Astrocyte (in vitro differentiated cells and primary cell): ENCODE measurements around the gene OXCT1. TPM values are rescaled to one million over a fixed set of nuclear protein-coding genes. Genes with fewer than 3 reads are reported as not detected.
A peak's percentile ranks its signal among the peaks of the same experiment; 100 is the strongest.

ENCODE experiments used
- DNase-seq: peaks from one replicate; pipeline ENCODE4 v3.0.0-alpha.2; 2010; ENCODE audit warnings: low read depth
- FAIRE-seq: peaks from 2 replicates; lab custom pipeline; 2011; peaks lifted over from hg19 to GRCh38; lab: Jason Lieb, UNC
- H2AFZ ChIP-seq: 2 replicates; pipeline ENCODE4 v1.6.0; 2012; ENCODE audit warnings: low read depth, low read length, inconsistent platforms
- H3K27ac ChIP-seq: 2 replicates; pipeline ENCODE4 v1.5.1; 2011; ENCODE audit warnings: low read depth, low read length, inconsistent platforms
- H3K27me3 ChIP-seq: 2 replicates; pipeline ENCODE4 v1.6.0; 2011; ENCODE audit warnings: low read length, inconsistent platforms; ENCODE audit not compliant: insufficient read depth
- H3K36me3 ChIP-seq: 2 replicates; pipeline ENCODE4 v1.5.1; 2011; ENCODE audit warnings: low read length, inconsistent platforms; ENCODE audit not compliant: insufficient read depth
- H3K4me1 ChIP-seq: 2 replicates; pipeline ENCODE4 v1.5.1; 2011; ENCODE audit warnings: low read length, inconsistent platforms; ENCODE audit not compliant: insufficient read depth
- H3K4me2 ChIP-seq: 2 replicates; pipeline ENCODE4 v1.6.0; 2012; ENCODE audit warnings: low read length, inconsistent platforms
- H3K4me3 ChIP-seq: 2 replicates; pipeline ENCODE4 v1.5.1; 2011; ENCODE audit warnings: low read depth, mild to moderate bottlenecking, low read length, inconsistent platforms; ENCODE audit not compliant: insufficient read depth
- H3K79me2 ChIP-seq: 2 replicates; pipeline ENCODE4 v1.6.0; 2012; ENCODE audit warnings: mild to moderate bottlenecking, low read length, inconsistent platforms; ENCODE audit not compliant: insufficient read depth
- H3K9ac ChIP-seq: 2 replicates; pipeline ENCODE4 v1.6.0; 2012; ENCODE audit warnings: mild to moderate bottlenecking, low read length, inconsistent platforms
- H3K9me3 ChIP-seq: 2 replicates; pipeline ENCODE4 v1.5.1; 2012; ENCODE audit warnings: low read depth, mild to moderate bottlenecking, low read length, inconsistent platforms; ENCODE audit not compliant: insufficient read depth
- H4K20me1 ChIP-seq: 2 replicates; pipeline ENCODE4 v1.6.0; 2012; ENCODE audit warnings: low read length, inconsistent platforms; ENCODE audit not compliant: insufficient read depth
- H3K27ac Mint-ChIP-seq: one replicate; pipeline ENCODE4 v1.8.0; 2021; ENCODE audit warnings: mild to moderate bottlenecking, mixed read lengths; ENCODE audit not compliant: unreplicated experiment
- H3K27me3 Mint-ChIP-seq: one replicate; pipeline ENCODE4 v1.8.0; 2021; ENCODE audit warnings: low read depth, mixed read lengths; ENCODE audit not compliant: unreplicated experiment
- H3K36me3 Mint-ChIP-seq: one replicate; pipeline ENCODE4 v1.8.0; 2021; ENCODE audit warnings: low read depth, mixed read lengths; ENCODE audit not compliant: unreplicated experiment
- H3K4me1 Mint-ChIP-seq: one replicate; pipeline ENCODE4 v1.8.0; 2021; ENCODE audit warnings: low read depth, mixed read lengths; ENCODE audit not compliant: unreplicated experiment
- H3K4me3 Mint-ChIP-seq: one replicate; pipeline ENCODE4 v1.8.0; 2021; ENCODE audit warnings: mild to moderate bottlenecking, moderate library complexity, mixed read lengths; ENCODE audit not compliant: unreplicated experiment
- H3K9me3 Mint-ChIP-seq: one replicate; pipeline ENCODE4 v1.8.0; 2021; ENCODE audit warnings: mild to moderate bottlenecking, mixed read lengths; ENCODE audit not compliant: unreplicated experiment
- CTCF ChIP-seq: IDR thresholded peaks from 2 replicates; pipeline ENCODE4 v1.5.1; 2011; ENCODE audit warnings: low read depth, mild to moderate bottlenecking, inconsistent platforms, low read length, moderate library complexity; ENCODE audit not compliant: insufficient read depth
- EZH2 ChIP-seq: IDR thresholded peaks from 2 replicates; pipeline ENCODE4 v1.6.1; 2012; ENCODE audit warnings: mild to moderate bottlenecking, low read length, inconsistent platforms; ENCODE audit not compliant: insufficient read depth
- total RNA-seq: library from RNA; stranded (reverse); gene quantifications from 2 replicates; pipeline ENCODE4 v1.2.1, GENCODE V29; 2021

OXCT1 gene
- total RNA-seq, 1 donor from 2014 or later: 24.9 TPM

GRCh38 chr5:41874512-41875060 lies 4.4 kb upstream of the OXCT1 start:
- no peaks in the 10 kb centered on the region for H3K36me3 Mint-ChIP-seq
- peaks cover 4% of the 10 kb centered on the region for H3K79me2 ChIP-seq
- FAIRE-seq (no peak), DNase-seq (no peak)
- no peaks in the 10 kb centered on the region for H4K20me1 ChIP-seq
- no peaks in the 10 kb centered on the region for H3K9me3 Mint-ChIP-seq
- no peak overlapping the region for H3K4me3 Mint-ChIP-seq
- H3K9me3 ChIP-seq: no peaks in the 10 kb centered on the region
- H2AFZ ChIP-seq: no peak overlapping the region
- no peaks in the 10 kb centered on the region for H3K27me3 ChIP-seq
- H3K9ac ChIP-seq: no peak overlapping the region
- H3K4me1 ChIP-seq: peaks cover 11% of the 10 kb centered on the region
- TF ChIP-seq EZH2 (no peak), CTCF (no peak)
- peaks cover 6% of the 10 kb centered on the region for H3K4me1 Mint-ChIP-seq
- no peak overlapping the region for H3K4me2 ChIP-seq
- no peak overlapping the region for H3K4me3 ChIP-seq
- H3K27ac ChIP-seq: no peak overlapping the region
- no peak overlapping the region for H3K27ac Mint-ChIP-seq
- H3K36me3 ChIP-seq: no peaks in the 10 kb centered on the region
- no peaks in the 10 kb centered on the region for H3K27me3 Mint-ChIP-seq

- no peaks in the 10 kb centered on the region for H3K9me3 Mint-ChIP-seq
- no peaks in the 10 kb centered on the region for H3K27me3 ChIP-seq
- TF ChIP-seq EZH2: no peak
- no peak for TF ChIP-seq CTCF
- no peaks in the 10 kb centered on the region for H3K36me3 ChIP-seq
- no peaks in the 10 kb centered on the region for H3K36me3 Mint-ChIP-seq
- no peaks in the 10 kb centered on the region for H3K9me3 ChIP-seq
- peaks cover 17% of the 10 kb centered on the region for H3K4me1 ChIP-seq
- H2AFZ ChIP-seq: no peak overlapping the region
- peaks cover 18% of the 10 kb centered on the region for H3K79me2 ChIP-seq
- DNase-seq (peak; percentile 77), FAIRE-seq (no peak)
- H3K9ac ChIP-seq: no peak overlapping the region
- no peaks in the 10 kb centered on the region for H3K4me1 Mint-ChIP-seq
- H3K27me3 Mint-ChIP-seq: no peaks in the 10 kb centered on the region
- no peak overlapping the region for H3K27ac Mint-ChIP-seq
- no peak overlapping the region for H3K27ac ChIP-seq
- no peak overlapping the region for H3K4me2 ChIP-seq
- H4K20me1 ChIP-seq: peaks cover 7% of the 10 kb centered on the region
- H3K4me3 ChIP-seq: no peak overlapping the region
- H3K4me3 Mint-ChIP-seq: no peak overlapping the region
Observed at GRCh38 chr5:41871852-41872251, 1.6 kb upstream of the OXCT1 start.

GRCh38 chr5:41870627-41871048 lies 413 bp upstream of the OXCT1 start:
- Histone ChIP-seq H3K79me2 (peaks cover 28% of the 10 kb centered on the region), H3K4me2 (peak overlapping the region; percentile 92), H2AFZ (peak overlapping the region; percentile 84), H3K27ac (peak overlapping the region; percentile 71), H3K4me1 (peaks cover 17% of the 10 kb centered on the region), H3K9me3 (no peaks in the 10 kb centered on the region), H4K20me1 (peaks cover 7% of the 10 kb centered on the region), H3K4me3 (peak overlapping the region; percentile 76), H3K27me3 (no peaks in the 10 kb centered on the region), H3K36me3 (no peaks in the 10 kb centered on the region), H3K9ac (peak overlapping the region; percentile 85)
- TF ChIP-seq EZH2 (no peak), CTCF (no peak)
- H3K4me3 Mint-ChIP-seq: peak overlapping the region; percentile 88
- FAIRE-seq: no peak
- no peak for DNase-seq
- H3K36me3 Mint-ChIP-seq: no peaks in the 10 kb centered on the region
- no peaks in the 10 kb centered on the region for H3K9me3 Mint-ChIP-seq
- H3K4me1 Mint-ChIP-seq: no peaks in the 10 kb centered on the region
- H3K27me3 Mint-ChIP-seq: no peaks in the 10 kb centered on the region
- no peak overlapping the region for H3K27ac Mint-ChIP-seq
